NCI-H187 (cell line): ENCODE data around the gene TPSB2.
"Not testable (repeated sequence)": the region's sequence is repeated elsewhere in the genome, so short reads cannot be mapped to it uniquely, and the experiment has no call there.

Source experiments
- DNase-seq, 2 experiments: peaks; one replicate each; lab custom pipeline; 2025; lab: John Stamatoyannopoulos, UW

The TPSB2 gene

DNA sequence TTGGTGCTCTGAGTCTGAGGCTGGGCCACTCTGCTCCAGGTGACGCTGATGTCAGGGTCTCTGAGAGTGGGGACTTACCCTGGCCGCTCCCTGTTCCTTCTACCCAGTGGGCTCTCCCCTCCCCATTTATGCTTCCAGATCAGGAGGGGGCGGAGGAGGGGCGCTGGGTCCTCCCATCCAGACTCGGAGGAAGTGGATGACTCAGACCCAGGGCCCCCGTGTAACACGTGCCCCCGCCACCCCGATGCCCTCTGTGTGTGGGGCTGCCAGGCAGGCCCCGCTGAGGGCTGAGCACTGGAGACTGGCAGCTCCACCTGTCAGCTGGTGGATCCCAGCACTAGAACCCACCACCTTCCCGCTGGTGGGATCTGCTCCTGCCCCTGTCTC is at the start of gene TPSB2:
TSS of gene TPSB2 (minus strand) at position 101 of the 387 bp plus-strand sequence. CDS start 233 bp downstream, outside the sequence.
- DNase-seq, result not testable (repeated sequence)

DNA sequence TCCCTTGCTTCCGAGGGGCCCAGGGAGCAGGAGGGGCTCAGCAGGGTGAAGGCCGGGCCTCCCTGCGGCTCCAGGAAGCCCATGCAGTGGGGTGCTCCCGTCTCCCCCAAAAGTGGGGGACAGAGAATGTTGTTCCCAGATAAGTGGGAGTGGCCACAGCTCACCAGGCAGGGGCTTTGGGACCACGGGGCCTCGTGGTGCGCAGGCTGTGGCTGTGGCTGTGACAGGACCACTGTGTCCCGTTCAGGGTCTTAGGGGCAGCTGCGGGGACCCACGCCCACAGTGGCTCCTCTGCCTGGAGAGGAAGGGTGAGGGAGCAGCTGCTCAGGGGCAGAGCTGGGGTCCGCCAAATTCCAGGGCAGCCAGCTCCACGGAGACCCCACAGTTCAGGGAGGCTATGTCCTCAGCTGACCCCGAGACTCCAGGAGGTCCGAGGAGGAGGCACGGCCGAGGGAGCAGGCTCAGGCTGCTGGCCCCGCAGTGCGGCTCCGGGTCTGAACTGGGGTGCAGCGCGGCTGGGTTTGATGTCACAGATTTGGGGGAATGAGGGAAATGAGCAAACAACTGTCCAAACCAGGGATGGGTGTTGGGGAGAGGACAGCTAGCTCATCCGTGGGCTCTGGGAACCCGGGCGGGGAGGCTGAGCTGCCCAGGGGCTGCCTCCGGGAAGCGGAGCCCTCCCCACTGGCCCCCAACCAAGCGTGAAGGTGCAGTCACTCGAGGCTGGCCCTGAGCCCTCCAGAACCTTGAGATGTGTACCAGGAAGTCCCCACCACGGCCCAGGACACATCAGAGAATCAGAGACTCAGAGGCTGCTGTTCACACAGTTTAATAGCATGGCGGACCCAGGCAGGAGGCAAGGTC is 49.3 kb upstream of the TPSB2 start:
- no peak for DNase-seq

DNA sequence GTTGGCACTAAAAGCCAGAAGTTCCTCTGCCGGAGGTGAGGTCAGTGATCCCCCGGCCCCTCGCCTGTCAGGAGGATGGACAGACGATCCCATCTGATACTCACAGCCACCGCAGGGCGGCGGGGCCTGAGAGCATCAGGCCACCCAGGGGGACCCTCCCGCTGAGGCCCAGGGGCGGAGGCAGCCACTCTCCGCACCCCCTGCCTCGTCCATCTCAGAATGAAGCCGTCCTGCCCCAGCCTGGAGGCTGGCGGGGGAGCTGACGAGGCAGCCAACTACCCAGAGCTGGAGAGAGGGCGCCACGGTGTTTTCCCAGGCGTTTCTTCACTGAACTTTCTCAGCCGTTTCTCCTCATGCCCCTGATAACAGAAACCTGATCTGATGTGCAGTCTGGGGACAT is 48.5 kb upstream of the TPSB2 start:
- DNase-seq, result no peak

DNA sequence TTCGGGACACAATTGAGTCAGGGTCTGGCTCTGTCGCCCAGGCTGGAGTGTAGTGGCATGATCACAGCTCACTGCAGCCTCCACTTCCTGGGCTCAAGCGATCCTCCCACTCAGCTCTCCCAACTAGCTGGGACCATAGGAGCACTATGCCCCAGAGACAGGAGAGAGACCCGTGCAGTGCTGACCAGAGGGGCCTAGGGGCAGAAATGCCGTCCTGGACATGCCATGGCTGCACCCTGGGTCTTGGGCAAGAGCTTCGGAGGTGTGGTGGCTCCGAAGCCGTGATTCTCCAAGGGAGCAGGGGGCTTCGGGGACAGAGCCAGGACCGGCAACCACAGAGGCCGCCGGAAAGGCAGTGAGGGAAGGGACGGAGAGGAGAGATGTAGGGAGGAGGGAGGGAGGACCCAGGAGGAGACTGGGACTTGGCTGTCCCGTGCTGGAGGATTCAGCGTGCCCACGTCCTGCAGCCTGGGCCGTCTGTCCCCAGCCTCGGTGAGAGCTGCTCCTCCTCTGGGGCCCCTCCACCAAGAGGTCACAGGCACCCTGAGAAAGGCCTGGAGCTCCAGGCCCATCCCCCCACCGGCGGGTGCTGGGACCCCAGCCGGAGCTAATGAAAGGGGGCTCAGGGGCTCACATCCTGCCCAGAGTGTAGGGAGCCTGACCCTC is 47.8 kb upstream of the TPSB2 start:
- no peak for DNase-seq

DNA sequence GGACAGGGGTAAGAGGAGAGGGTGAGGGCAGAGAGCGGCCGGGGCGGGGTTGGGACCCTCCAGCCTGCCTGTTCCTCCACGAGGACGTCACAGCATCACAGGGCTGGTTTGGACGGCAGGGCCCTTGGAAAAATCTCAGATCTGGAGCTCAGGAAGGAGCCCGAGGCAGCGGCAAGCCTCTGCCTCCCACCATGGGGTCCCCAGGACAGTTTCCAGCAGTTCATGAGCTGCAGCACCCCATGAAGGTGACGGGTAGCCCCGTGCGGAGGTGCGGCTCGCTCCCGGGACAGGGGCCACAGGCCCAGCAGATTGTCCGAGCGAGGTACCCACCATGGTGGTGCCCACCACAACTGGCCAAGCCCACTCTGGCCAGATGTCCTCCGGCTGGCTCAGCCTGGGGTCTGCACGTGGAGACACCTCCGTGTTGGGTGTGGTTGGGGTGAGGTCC is 47.2 kb upstream of the TPSB2 start:
- DNase-seq, result no peak

DNA sequence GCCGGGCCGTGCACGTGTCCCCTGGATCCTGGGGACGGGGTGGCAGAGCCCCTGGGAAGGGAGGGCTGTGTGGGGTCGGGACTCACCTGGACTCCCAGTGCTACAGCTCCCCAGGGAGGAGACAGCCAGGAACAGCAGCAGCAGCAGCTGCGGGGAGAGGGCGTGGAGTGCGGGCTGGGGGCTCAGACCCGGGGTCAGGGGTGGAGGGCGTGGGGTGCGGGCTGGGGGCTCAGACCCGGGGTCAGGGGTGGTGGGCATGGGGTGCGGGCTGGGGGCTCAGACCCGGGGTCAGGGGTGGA is 46.5 kb upstream of the TPSB2 start:
- DNase-seq, result no peak

DNA sequence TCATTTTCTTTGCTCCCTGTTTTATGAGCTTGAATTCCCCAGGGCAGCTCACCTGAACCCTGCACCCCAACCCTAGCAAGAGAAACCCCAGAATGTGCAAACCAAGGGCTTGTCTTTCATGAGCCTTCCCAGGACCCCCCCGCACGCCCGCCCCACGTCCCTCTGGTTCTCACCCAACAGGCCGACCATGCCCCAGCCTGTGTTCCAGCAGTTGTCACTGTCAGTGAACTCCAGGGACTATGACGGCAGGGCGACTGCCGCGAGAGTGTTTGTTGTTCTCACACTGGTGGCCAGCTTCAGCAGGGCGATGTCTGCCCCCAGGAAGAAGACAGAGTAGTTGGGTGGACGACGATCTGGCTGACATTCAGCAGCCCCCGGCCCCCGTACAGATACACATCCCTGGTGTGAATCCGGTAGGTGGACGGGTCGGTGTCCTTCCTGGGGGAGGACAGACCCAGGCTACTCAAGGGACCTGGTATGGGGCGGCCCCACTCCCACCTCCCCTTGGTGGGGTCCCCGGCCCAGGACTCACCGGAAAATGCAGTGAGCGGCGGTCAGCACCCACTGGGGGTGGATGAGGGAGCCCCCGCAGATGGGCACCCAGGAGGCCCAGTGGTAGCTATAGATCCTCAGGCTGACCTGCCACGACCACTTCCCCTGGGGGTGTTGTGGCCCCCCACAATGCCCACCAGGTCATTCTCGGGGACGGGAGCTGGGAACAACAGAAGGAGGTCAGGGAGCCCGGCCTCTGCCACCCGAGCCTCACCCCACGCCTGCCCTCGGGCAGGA is 46.0 kb upstream of the TPSB2 start:
- DNase-seq, result no peak

DNA sequence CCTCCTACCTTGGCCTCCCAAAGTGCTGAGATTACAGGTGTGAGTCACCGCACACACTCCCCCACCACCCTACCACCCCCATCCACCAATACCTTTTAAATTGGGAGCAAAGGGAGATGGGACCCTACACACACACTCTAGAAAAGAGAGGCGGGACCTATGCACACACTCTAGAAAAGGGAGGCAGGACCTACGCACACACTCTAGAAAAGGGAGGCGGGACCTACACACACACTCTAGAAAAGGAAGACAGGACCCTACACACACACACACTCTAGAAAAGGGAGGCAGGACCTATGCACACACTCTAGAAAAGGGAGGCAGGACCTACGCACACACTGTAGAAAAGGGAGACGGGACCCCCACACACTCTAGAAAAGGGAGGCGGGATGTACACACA is 44.8 kb upstream of the TPSB2 start:
- DNase-seq, result no peak

DNA sequence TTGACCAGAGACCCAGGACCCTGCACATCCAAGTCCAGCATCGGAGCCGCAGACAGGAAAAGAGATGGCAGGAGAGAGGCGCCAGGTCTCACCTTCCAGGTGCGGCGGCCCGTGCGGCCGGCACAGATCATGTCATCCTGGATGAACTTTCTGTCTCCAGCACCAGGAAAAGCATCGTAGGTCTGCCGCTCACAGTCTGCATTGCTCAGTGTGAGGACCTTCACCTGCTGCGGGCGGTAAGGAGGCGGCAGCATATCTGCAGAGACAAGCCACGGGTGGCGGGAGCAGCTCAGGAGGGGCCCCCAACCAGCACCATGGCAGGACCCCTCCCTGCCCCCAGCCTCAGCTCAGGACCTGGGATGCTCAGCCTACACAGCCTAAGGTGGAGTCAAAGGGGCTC is 43.8 kb upstream of the TPSB2 start:
- no peak for DNase-seq

DNA sequence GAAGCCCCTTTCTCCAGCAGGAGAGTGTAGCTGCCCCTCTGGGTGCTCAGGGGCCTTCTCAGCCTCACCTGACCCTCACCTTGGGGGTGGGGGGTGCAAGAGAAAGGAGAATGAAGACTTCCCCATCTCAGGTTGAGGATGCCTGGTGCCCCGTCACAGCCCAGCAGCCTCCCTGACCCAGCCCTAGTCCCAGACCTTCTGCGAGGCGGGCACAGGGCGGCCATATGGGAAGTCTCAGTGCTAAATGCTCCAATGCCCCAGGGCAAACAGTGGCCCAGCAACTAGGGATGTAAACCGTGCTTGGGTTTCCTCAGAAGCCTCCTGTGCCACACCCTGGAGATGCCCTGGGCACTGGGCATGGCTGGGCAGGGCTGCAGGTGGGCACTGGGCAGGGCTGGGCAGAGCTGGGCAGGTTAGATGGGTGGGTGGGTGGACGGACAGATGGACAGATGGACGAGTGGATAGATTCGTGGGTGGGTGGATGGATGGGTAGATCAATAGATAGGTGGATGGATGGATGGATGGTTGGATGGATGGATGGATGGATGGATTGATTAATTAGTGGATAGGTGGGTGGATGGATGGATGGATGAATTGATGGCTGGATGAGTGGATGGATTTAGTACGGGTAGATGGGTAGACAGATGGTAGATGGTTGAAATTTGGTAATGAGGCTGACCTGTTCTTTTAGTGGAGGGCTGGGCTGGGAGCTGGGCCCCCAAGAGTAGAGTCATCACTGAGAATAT is 42.6 kb upstream of the TPSB2 start:
- no peak for DNase-seq

DNA sequence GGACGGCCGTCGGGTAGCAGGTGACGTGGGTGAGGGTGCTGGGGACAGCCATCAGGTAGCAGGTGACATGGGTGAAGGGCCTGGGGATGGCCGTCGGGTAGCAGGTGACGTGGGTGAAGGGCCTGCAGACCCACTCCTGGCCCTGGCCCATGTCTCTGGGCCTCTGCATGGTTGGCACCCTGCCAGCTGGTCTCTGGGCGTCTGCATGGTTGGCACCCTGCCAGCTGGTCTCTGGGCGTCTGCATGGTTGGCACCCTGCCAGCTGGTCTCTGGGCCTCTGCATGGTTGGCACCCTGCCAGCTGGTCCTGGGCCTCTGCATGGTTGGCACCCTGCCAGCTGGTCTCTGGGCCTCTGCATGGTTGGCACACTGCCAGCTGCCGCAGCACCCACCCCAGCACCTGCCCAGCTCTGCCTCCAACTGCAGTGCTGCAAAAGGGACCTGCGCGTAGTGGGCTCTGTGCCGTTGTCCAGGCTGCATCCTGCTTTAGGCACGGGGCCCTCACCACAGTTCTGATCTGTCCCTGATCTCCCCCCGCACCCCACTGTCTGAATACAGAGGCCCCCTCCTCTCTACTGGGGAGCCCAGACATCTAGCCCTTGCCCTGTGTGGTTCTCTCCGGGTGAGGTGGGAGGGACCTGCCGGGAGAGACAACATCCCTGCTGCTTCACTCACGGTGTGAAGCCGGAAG is 41.9 kb upstream of the TPSB2 start:
- DNase-seq, result peak; percentile 92 to 94

DNA sequence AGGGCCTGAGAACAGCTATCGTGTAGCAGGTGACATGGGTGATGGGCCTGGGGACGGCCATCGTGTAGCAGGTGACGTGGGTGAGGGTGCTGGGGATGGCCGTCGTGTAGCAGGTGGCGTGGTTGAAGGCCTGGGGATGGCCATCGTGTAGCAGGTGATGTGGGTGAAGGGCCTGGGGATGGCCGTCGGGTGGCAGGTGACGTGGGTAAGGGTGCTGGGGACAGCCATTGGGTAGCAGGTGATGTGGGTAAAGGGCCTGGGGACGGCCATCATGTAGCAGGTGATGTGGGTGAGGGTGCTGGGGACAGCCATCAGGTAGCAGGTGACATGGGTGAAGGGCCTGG is 41.4 kb upstream of the TPSB2 start:
- DNase-seq, result peak in 1 of 2 experiments; percentile 90

DNA sequence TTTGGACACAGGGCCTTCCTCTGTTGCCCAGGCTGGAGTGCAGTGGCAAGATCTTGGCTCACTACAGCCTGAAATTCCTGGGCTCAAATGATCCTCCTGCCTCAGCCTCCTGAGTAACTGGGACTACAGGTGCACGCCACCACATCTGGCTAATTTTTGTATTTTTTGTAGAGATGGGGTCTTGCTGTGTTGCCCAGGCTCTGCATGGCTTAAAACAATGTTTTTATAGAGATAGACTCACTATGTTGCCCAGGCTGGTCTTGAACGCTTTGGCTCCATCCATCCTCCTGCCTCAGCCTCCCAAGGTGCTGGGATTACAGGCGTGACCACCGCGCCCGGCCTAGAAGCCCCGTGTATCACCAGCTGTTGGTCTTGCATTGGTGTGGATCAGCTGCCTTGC is 39.4 kb upstream of the TPSB2 start:
- not testable (repeated sequence) for DNase-seq

DNA sequence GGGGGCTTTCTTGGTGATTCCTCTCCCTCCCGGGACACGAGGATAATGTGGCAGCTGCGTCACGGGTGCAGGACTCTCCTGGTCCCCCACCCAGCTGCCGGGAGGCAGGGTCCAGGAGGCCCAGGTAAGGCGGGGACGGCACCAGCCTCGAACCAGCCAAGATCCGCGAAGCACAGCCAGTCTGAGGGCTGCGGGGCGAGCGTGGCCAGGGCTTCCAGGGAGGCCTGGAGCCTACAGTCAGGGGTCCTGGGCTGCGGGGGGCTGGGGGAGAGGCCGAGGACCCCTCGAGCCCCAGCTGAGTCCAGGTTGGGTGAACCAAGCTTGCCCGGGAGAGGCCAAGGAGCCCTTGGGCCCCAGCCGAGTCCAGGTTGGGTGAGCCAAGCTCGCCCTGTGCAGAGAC is 35.8 kb upstream of the TPSB2 start:
- DNase-seq, result no peak

DNA sequence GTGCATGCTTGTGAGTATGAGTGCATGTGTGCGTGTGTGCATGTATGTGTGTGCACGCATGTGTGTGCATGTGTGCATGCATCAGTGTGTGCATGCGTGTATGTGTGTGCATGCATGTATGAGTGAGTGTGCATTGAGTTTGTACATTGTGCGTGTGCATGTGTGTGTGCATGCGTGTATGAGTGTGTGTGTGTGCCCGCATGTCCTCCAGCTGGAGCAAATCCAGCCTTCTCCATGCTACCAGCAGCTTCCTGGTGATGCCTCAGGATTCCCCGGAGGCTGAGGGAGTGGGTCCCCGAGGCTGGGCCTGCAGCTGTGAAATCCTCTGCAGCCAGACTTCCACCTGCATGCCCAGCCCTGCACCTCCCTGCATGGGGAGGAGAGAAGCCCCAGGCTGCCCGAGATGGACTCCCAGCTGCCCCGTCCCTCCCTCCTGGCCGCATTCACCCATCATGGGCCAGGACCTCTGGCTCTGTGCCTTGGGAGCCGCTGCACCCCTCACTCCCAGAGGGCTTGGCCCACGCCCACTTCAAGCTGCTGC is 35.2 kb upstream of the TPSB2 start:
- DNase-seq, result no peak

DNA sequence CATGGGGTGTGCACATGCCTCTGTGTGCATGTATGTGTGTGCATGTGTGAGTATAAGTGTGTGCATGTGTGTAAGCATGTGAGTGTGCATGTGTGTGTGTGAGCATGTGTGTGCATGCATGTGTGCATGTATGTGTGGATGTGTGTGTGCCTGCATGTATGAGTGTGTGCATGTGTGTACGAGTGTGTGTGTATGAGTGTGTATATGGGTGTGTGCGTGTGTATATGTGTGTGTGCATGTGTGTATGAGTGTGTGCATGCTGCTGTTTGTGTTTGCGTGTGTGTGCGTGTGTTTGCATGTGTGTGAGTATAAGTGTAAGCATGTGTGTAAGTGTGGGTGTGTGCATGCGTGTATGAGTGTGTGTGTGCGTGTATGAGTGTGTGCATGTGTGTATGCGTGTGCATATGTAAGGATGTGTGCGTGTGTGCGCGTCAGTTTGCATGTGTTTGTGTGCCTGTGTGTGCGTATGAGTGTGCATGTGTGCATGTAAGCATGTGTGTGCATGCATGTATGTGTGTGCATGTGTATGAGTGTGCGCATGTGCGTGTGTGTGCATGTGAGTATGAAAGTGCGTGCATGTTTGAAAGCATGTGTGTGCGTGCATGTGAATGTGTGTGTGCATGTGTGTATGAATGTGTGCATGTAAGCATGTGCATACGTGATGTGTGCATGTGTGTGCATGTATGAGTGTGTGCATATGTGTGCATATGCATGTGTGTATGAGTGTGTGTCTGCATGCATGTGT is 34.5 kb upstream of the TPSB2 start:
- DNase-seq, result no peak

DNA sequence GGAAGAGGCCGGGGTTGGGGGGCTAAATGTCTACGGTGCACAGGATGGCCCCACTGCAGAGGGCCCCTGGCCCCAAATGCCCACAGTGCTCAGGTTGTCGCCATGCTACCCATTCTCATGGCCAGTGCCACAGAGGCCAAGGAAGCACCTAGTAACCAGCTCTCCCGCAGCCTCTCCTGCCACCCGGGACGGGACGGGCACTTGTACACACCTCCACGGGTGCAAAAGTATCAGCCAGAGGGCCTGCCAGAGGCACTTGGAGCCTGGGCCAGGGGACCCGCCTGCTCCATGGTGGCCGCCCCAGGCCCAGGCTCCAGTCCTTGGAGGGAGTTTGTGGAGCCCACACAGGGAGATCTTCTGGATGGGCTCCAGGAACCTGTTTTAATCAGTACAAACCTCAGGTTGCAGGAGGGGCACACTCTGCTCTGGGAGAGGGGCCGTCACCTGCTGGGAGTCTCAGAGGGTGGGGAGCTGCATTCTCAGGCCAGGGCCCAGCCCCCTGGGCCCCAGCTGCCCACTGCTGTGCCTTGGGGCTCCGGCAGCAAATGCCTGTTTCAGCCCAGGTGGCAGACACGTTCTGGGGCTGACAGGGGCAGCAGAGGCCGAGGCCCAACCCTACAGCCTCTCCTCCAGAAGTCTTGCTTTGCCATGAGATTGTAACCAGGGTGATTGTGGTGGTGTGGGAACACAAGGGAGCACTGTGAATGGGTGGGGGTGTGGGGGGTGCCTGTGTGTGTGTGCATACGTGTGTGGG is 33.8 kb upstream of the TPSB2 start:
- no peak for DNase-seq

DNA sequence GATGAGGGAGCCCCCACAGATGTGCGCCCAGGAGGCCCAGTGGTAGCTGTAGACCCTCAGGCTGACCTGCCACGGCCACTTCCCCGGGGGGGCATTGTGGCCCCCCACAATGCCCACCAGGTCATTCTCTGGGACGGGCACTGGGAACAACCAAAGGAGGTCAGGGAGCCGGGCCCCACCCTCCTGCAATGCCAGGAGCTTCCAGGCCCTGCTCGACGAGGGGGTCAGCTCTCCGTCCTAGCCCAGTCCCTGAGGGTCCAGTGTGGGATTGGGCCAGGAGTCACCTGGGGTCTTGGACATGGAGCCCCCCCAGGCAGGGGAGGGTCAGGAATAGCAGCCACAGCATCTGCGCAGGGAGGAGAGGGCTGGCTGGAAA is 32.9 kb upstream of the TPSB2 start:
- DNase-seq, result no peak

DNA sequence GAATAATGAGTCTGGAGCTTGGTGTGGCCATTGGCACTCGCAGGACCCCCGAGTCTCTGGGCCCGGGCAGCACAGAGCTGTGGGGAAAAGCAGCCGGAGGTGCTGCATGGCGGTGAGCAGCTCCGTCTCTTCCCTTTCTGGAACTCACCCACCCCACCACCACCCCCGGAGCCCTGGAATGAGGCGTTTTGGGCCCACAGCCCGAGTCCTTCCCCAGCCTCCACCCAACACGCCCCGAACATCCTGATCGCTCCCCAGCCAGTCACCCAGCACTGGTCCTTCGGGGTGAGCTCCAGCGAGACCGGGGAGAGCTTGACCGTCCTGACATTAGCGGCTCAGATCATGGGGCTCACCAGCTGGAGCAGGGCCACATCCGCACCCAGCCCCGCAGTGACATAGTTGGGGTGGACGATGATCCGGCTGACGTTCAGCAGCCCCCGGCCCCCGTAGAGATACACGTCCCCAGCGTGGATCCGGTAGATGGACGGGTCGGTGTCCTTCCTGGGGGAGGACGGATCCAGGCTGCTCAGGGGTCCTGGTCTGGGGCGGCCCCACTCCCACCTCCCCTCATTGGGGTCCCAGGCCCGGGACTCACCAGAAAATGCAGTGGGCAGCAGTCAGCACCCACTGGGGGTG is 32.3 kb upstream of the TPSB2 start:
- DNase-seq, result no peak
